ENCODE results near the gene NDST4. TPM values are rescaled to one million over a fixed set of nuclear protein-coding genes. Genes with fewer than 3 reads are reported as not detected.

NDST4 gene
- total RNA-seq, 4 donors from 2014 or later: 0.20 to 2.2 (median 0.55) TPM

- no peak for DNase-seq (ENCODE audit: low spot score in 2 of 2)
- TF ChIP-seq POLR2A (IDR thresholded peaks at IDR 0.05) (no peak), CTCF (IDR thresholded peaks at IDR 0.05) (no peak), EP300 (IDR thresholded peaks at IDR 0.05) (no peak)
- H3K27ac ChIP-seq: no peak overlapping the region
- H3K4me3 ChIP-seq: no peak overlapping the region
- H3K9me3 ChIP-seq: no peaks in the 10 kb centered on the region
- H3K36me3 ChIP-seq: no peaks in the 10 kb centered on the region
- 89 to 97% methylated on average over 1 of the region's 1 CpG for WGBS, 2 donors
- no peaks in the 10 kb centered on the region for H3K27me3 ChIP-seq
- H3K4me1 ChIP-seq: no peaks in the 10 kb centered on the region
These were observed 167.8 kb downstream of the NDST4 start for GRCh38 chr4:114945616-114946015.

GRCh38 chr4:114941503-114941902 lies 171.9 kb downstream of the NDST4 start:
- no peaks in the 10 kb centered on the region for H3K9me3 ChIP-seq
- WGBS, 2 donors: 56 to 66% methylated on average over 2 of the region's 2 CpGs
- no peak for DNase-seq (ENCODE audit: low spot score in 2 of 2)
- no peaks in the 10 kb centered on the region for H3K36me3 ChIP-seq
- H3K27ac ChIP-seq: no peak overlapping the region
- H3K4me3 ChIP-seq: no peak overlapping the region
- TF ChIP-seq CTCF (IDR thresholded peaks at IDR 0.05): no peak
- TF ChIP-seq EP300 (IDR thresholded peaks at IDR 0.05): no peak
- no peak for TF ChIP-seq POLR2A (IDR thresholded peaks at IDR 0.05)
- H3K4me1 ChIP-seq: no peaks in the 10 kb centered on the region
- H3K27me3 ChIP-seq: no peaks in the 10 kb centered on the region

GRCh38 chr4:114927881-114928280 lies 185.5 kb downstream of the NDST4 start:
- 92 to 95% methylated on average over 2 of the region's 2 CpGs for WGBS, 2 donors
- Histone ChIP-seq H3K36me3 (no peaks in the 10 kb centered on the region), H3K4me3 (no peak overlapping the region), H3K27ac (no peak overlapping the region), H3K4me1 (peaks cover 0 to 12% (median 2%) of the 10 kb centered on the region in 4 donors), H3K9me3 (peaks cover 0 to 2% (median 0%) of the 10 kb centered on the region in 4 donors), H3K27me3 (no peaks in the 10 kb centered on the region)
- no peak for TF ChIP-seq CTCF (IDR thresholded peaks at IDR 0.05)
- no peak for TF ChIP-seq EP300 (IDR thresholded peaks at IDR 0.05)
- no peak for TF ChIP-seq POLR2A (IDR thresholded peaks at IDR 0.05)
- DNase-seq (ENCODE audit: low spot score in 2 of 2): no peak

GRCh38 chr4:114926583-114926982 lies 186.8 kb downstream of the NDST4 start:
- TF ChIP-seq CTCF (IDR thresholded peaks at IDR 0.05): no peak
- no peak for TF ChIP-seq EP300 (IDR thresholded peaks at IDR 0.05)
- TF ChIP-seq POLR2A (IDR thresholded peaks at IDR 0.05): no peak
- Histone ChIP-seq H3K36me3 (no peaks in the 10 kb centered on the region), H3K4me1 (peaks cover 0 to 12% (median 2%) of the 10 kb centered on the region in 4 donors), H3K27me3 (no peaks in the 10 kb centered on the region), H3K27ac (no peak overlapping the region), H3K4me3 (no peak overlapping the region), H3K9me3 (no peaks in the 10 kb centered on the region)
- DNase-seq (ENCODE audit: low spot score in 2 of 2): no peak

- no peaks in the 10 kb centered on the region for H3K9me3 ChIP-seq
- 56 to 63% methylated on average over 1 of the region's 1 CpG for WGBS, 2 donors
- no peak for TF ChIP-seq CTCF (IDR thresholded peaks at IDR 0.05)
- no peak for TF ChIP-seq POLR2A (IDR thresholded peaks at IDR 0.05)
- TF ChIP-seq EP300 (IDR thresholded peaks at IDR 0.05): no peak
- H3K4me3 ChIP-seq: no peak overlapping the region
- no peaks in the 10 kb centered on the region for H3K27me3 ChIP-seq
- no peak overlapping the region for H3K27ac ChIP-seq
- peaks cover 0 to 12% (median 2%) of the 10 kb centered on the region in 4 donors for H3K4me1 ChIP-seq
- DNase-seq (ENCODE audit: low spot score in 2 of 2): no peak
- no peaks in the 10 kb centered on the region for H3K36me3 ChIP-seq
These were observed 189.1 kb downstream of the NDST4 start for GRCh38 chr4:114924311-114924710.
